LNCaP clone FGC (cell line): ENCODE measurements around the gene EIF5.

Source experiments
- DNase-seq: peaks from one replicate; pipeline ENCODE4 v3.0.0-alpha.2; 2011; ENCODE audit warnings: low read depth
- H3K4me3 ChIP-seq: 2 replicates; pipeline ENCODE4 v1.5.1; 2011; ENCODE audit warnings: mild to moderate bottlenecking, low read depth, low read length, control low read depth
- CTCF ChIP-seq: IDR thresholded peaks from 2 replicates; pipeline ENCODE4 v1.5.1; 2012; ENCODE audit warnings: mild to moderate bottlenecking; ENCODE audit not compliant: control insufficient read depth, insufficient read depth; ENCODE audit errors: extremely low read depth

Gene EIF5

GRCh38 chr14:103326078-103326477, 8.0 kb upstream of the EIF5 start:
- TF ChIP-seq CTCF: no peak
- H3K4me3 ChIP-seq: no peak overlapping the region
- no peak for DNase-seq

DNA sequence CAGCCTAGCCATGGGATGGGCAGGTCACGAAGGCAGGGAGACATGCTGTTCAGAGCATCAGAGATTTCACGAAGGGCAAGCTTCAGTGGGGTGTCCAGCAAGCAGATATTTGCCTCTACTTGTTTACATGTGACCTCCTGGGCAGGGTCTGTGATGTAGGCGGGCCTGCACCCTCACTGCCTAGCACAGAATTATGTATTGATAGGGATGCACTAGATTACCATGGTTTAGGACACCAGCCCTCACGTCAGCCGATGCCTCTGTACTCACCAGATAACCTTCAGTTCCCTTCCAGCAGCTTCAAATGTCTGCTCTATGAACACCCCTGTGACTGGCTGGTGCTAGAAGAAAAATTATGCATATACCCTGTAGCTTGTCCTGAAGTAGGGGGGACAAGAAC, 5.1 kb upstream of the EIF5 start:
- no peak overlapping the region for H3K4me3 ChIP-seq
- no peak for TF ChIP-seq CTCF
- no peak for DNase-seq

DNA sequence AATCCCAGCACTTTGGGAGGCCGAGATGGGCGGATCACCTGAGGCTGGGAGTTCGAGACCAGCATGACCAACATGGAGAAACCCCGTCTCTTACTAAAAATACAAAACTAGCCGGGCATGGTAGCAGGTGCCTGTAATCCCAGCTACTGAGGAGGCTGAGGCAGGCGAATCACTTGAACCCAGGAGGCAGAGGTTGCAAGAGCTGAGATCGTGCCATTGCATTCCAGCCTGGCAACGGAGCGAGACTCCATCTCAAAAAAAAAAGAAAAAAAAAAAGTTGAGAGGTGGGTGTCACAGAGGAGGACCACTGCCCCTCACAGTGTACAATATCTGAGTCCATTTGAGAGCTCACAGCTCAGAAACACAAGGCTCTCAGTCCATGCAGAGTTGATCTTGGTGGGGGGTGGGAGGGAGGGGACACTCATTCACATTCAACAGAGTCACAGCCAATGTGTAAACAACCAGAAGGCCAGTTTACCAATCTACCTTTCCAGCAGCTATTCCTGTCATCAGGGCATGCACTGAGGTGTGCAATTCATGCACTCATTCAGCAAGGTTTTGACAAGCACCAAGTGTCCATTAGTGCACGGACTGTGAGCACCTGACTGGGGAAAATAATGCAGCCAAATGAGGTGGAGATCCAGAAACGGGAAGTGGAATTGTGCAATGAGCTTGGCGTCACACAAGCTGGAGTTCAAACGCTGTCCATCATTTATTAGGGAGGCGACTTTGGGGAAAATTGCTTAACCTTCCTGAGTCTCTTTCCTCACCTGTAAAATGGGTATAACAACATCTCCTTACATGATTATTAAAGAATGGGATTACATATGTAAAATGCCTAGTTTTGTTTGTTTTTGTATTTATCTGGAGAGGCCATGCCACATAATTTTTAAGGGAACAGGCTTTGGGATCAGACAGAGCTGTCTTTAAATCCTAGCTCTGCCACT, 4.4 kb upstream of the EIF5 start:
- TF ChIP-seq CTCF: no peak
- H3K4me3 ChIP-seq: no peak overlapping the region
- DNase-seq: peak; percentile 53

DNA sequence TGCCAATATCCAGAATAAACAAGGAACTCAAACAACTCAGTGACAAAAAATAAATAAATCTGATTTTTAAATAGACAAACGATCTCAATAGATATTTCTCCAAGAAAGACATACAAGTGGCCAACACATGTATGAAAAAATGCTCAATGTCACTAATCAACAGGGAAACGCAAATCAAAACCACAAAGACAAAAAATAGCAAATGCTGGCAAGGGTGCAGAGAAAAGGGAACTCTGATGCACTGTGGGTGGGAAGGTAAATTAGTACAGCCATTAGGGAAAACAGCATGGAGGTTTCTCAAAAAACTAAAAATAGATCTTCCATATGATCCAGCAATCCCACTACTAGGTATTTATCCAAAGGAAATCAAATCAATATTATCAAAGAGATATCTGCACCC, 3.5 kb upstream of the EIF5 start:
- no peak for DNase-seq
- TF ChIP-seq CTCF: no peak
- no peak overlapping the region for H3K4me3 ChIP-seq

- peak overlapping the region; percentile 72 for H3K4me3 ChIP-seq
- no peak for DNase-seq
- no peak for TF ChIP-seq CTCF
Observed at GRCh38 chr14:103332143-103332919, 1.7 kb upstream of the EIF5 start.

GRCh38 chr14:103334644-103335622, 896 bp downstream of the EIF5 start:
- TF ChIP-seq CTCF: no peak
- H3K4me3 ChIP-seq: peak overlapping the region; percentile 72
- no peak for DNase-seq
